M059J (cell line): ENCODE results near the gene DDOST. TPM values are rescaled to one million over a fixed set of nuclear protein-coding genes. Genes with fewer than 3 reads are reported as not detected.

ENCODE experiments used
- DNase-seq: peaks from one replicate; pipeline ENCODE4 v3.0.0-alpha.2; 2012; ENCODE audit warnings: low read depth
- total RNA-seq: library from RNA; depleted of rRNA; stranded (reverse); fragments of >200 nt; shearing (Covaris generic); gene quantifications from 2 replicates; pipeline ENCODE4 v1.2.3, GENCODE V29; 2014

DDOST gene
- total RNA-seq, 1 experiment from 2014 or later: 590 TPM

- DNase-seq: no peak
Measured at GRCh38 chr1:20660847-20661206, 342 bp downstream of the DDOST start.

GRCh38 chr1:20660363-20660762 lies 806 bp downstream of the DDOST start:
- DNase-seq: no peak

- no peak for DNase-seq
Measured at GRCh38 chr1:20658166-20658915, 2.8 kb downstream of the DDOST start.

GRCh38 chr1:20657024-20657423 lies 4.1 kb downstream of the DDOST start:
- DNase-seq: no peak

- no peak for DNase-seq
Measured at GRCh38 chr1:20654104-20654690, 7.0 kb downstream of the DDOST start.

- no peak for DNase-seq
Measured at GRCh38 chr1:20652300-20652699, 8.9 kb downstream of the DDOST start.

- no peak for DNase-seq
Measured at GRCh38 chr1:20648946-20649345, 12.2 kb downstream of the DDOST start.

- DNase-seq: no peak
Measured at GRCh38 chr1:20648438-20648837, 12.7 kb downstream of the DDOST start.

- no peak for DNase-seq
Measured at GRCh38 chr1:20645414-20645813, 15.8 kb downstream of the DDOST start.

GRCh38 chr1:20644416-20644815 lies 16.8 kb downstream of the DDOST start:
- no peak for DNase-seq

- DNase-seq: no peak
Measured at GRCh38 chr1:20643080-20643479, 18.1 kb downstream of the DDOST start.

GRCh38 chr1:20641975-20642374 lies 19.2 kb downstream of the DDOST start:
- DNase-seq: no peak

GRCh38 chr1:20640183-20640597 lies 21.0 kb downstream of the DDOST start:
- DNase-seq: peak; percentile 54

GRCh38 chr1:20636785-20637347 lies 24.3 kb downstream of the DDOST start:
- no peak for DNase-seq

GRCh38 chr1:20634594-20635084 lies 26.5 kb downstream of the DDOST start:
- peak; percentile 85 for DNase-seq

- DNase-seq: no peak
Measured at GRCh38 chr1:20634065-20634593, 27.0 kb downstream of the DDOST start.

GRCh38 chr1:20633190-20634064 lies 27.7 kb downstream of the DDOST start, which contains the start of gene PINK1:
PINK1 (plus strand) TSS chr1:20633458; CDS start chr1:20633549, 91 bp downstream.
- peak; percentile 75 for DNase-seq

GRCh38 chr1:20632386-20632785 lies 28.8 kb downstream of the DDOST start:
- no peak for DNase-seq

GRCh38 chr1:20630729-20631128 lies 30.4 kb downstream of the DDOST start:
- no peak for DNase-seq

GRCh38 chr1:20626524-20626923 lies 34.6 kb downstream of the DDOST start:
- peak; percentile 47 for DNase-seq

- no peak for DNase-seq
Measured at GRCh38 chr1:20626098-20626427, 35.1 kb downstream of the DDOST start.
